ENCODE data around the gene SPOPL.
A peak's percentile ranks its signal among the peaks of the same experiment; 100 is the strongest.
"Not testable (repeated sequence)": the region's sequence is repeated elsewhere in the genome, so short reads cannot be mapped to it uniquely, and the experiment has no call there.

The SPOPL gene

DNA sequence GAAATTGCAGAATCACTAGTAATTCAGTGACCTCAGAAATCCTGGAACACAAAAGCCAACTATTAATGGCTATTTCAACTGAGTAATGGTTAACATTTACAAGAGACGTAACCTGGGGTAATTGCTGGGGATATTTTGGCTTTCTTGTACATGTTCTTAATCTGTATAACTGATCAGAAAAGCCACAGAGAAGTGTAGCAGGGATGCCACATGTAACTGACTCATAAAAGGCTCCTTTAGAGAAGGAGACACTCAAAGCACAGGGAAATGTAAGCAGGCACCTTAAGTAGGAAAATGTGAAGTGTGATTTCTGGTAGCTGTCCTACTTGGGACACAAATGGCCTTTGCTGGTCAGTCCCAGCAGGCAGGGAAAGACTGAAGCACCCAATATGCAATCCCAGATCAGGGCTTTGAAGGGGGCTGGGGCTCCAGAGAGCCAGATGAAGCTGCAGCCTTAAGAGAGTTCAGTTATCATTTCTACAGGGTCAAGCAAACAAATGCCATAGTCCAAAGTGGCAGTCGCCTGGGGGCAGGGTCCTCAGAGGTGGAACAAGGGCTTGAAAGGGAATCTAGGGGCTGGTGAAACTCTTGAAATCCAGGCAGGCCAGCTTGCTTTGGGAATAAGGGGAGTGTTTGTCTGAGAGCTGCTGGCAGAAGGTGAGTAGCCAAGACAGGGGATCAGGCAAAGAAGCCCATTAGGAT, 7.2 kb upstream of the SPOPL start:
- no peak for FAIRE-seq

DNA sequence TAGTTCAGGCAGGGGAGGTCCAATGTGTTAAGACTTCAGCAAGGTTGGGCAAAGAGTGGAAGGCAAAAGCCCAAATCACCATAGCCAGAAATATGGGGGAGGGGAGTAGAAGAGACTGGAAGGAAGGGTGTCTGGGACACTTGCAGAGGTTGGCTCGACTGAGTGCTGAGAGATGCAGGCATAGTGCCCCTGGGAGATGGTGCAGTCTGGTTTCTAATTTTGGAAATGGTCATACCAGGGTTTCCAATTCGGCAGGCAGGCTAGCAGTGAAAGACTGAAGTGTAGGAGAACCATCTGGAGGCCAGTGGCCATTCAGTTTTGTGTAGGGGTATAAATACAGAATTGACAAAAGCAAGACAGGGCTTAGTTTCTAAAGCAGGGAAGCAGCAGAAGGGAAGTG, 6.2 kb upstream of the SPOPL start:
- no peak for FAIRE-seq

DNA sequence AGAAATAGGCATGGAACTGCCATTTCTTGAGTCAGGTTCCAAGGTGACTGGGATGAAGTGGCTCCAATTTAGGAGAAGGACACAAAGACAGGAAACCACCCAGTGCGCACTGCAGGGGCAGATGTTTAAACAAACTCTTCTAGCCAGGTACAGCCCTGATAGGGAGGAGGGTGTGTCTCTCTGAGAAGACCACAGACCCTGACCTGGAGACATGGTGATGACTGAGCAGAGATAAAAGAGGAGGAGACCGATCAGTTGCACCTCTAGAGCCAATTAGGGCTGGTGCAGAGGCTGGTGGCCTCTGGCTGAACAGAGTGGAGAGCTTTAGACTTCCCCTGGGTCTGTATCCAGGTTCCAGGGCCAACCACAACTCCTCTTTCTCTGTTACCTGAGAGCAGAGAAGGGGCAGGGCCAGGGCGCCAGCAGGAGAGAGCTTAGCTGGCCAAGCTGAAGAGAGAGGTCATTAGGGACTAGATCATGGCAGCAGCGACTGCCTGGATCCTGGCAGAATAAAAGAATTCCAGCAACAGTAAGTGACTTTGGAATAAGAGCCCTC, 5.4 kb upstream of the SPOPL start:
- no peak for FAIRE-seq

DNA sequence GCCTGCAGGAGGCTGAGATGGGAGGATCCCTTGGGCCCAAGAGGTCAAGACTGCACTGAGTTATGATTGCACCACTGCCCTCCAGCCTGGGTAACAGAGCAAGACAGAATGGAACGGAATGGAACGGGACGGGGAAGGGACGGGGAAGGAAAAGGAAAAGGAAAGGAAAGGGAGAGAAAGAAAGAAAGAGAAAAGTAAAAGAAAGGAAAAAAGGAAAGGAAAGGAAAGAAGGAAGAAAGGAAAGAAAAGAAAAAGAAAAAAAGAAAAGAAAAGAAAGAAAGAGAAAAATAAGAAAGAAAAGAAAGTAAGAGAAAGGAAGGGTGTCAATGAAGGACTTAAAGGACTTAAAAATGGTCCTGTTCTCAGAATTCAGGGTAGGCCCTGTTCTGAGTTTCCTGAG, 4.3 kb upstream of the SPOPL start:
- no peak for FAIRE-seq

DNA sequence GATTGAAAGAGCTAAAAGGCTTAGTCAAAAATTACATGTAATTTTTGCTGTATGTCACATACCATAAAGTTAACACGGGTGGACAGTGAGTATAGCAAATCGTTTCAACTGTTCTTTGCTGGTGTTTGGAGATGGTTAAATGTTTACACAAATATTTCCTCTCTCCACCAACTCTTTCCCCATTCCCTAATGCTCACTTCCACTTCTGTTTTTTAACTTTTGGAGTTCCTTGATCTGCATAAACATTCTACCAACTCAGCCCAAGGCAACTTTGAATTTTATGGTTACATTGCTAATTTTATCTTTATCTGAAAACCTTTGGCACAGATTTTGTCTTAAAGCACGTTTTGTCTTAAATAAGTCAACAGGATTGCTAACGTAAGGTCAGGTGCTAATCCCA, 1.9 kb upstream of the SPOPL start:
- no peak for FAIRE-seq

DNA sequence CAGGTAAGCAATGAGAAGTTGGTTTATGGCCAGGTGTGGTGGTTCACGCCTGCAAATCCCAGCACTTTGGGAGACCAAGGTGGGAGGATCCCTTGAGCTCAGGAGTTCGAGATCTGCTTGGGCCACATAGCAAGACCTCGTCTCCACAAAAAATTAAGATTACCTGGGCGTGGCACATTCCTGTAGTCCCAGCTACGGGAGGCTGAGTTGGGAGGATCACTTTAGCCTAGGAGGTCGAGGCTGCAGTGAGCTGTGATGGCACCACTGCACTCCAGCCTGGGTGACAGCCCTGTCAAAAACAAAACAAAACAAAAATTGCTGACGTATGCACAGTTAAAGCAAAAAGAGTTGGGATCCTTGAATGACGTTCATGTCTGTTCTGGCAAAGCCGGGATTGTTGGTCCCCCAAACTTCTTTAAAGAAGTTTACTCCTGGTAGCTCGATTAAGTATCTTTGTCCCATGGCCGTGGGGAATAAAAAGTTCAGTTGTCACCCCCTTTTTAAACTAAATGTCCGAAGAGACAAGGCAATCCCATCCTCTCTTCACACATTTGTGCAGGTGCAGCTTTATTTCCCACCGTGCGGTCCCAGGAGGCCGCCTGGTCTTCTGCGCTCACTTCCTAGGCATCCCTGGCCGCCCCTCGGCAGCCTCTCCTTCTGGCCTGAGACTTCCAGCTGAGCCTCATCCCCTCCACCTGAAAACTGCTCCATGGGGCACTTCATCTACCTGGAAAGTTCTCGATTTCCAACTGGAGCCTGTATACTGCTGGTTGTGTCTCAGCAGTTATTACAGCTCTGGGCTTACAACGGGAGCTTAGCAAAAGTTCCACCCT, 762 bp upstream of the SPOPL start:
- no peak for FAIRE-seq

DNA sequence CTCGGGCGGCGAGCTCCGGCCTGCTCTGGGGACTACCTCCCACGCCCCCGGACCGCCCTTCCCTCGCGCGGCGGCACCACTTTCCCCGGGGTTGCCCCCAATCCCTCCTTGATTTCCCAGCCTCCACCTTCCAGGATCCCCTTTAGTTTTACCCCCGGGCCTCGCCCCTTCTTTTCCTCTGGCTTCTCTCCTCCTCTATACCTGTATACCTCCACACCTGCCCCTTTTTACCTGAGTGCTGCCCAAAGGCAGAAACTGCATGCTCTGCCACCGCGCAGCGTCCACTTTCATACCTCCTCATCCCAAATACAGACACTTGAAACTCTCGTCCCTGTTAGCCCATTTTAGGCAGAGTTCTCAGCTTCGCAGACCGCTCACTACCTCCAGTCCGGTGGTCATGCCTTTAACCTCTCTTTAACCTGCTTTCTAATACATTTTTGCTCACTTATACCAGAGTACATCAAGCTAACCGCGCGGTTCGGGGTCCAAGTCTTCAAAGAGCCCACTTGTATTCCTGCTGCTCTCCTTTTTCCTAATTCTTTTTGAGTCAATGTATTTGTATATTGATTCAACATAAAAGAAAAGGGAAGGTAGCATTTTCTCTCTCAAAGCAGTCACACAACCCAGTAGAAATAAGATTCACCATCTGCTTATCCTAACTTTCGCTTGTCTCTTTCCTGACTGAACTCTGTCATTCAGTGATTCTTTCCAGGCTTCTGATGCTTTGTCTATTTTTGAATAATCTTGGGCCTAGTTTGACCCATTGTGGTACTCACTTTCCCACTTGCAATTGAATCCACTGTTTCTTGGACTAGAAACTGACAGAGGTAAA, 901 bp downstream of the SPOPL start:
- no peak for FAIRE-seq

DNA sequence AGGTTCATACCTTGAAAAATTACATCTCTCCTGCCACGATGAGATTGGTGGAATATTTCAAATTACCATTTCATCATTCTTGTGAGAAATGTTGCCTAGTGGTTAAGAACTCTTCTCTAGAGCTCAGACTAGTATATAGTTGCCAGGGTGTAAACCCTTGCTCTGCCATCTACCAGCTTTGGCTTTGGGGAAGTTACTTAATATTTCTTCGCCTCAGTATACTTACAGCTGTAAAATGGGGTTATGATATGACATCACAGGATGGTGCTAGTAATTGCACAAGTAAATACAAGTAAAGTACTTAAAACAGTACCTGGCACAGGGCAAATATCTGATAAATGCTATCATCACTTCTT, 1.5 kb downstream of the SPOPL start:
- no peak for FAIRE-seq

DNA sequence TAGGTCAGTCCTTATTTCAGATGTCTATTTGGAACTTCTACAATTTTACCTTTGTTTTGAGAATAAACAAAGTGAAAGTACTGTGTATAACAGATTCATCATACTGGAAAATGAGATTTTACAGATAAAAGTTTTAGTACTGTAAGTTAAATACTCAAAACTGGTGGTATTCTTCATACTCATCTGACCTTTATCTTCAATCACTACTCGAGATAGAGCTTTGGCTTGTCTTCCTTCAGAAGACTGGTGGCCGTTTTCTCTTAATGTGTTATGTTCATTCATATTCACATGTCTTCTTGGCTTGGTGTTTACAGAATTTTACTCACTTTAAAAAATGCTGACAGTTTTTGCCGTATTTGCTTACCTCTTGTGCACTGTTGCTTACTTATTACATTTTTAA, 2.1 kb downstream of the SPOPL start:
- peak; percentile 21 for FAIRE-seq

DNA sequence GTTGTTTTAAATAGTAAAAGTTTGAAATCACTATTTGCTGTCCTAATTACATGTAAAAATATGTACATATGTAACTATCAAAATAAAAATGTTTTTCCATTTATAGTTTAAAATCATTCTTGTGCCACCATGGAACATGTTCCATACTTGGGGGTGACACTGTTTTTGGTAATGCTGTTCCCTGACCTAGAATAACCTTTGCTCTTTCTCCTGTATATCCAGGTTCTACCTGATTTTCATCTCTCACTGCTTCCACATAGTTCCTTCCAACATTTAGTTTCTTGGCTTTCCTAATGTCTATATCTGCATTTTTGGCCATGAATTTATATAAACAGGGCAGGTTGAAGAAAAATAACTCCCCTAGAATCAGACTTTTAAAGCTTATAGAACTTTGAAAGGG, 2.5 kb downstream of the SPOPL start:
- no peak for FAIRE-seq

DNA sequence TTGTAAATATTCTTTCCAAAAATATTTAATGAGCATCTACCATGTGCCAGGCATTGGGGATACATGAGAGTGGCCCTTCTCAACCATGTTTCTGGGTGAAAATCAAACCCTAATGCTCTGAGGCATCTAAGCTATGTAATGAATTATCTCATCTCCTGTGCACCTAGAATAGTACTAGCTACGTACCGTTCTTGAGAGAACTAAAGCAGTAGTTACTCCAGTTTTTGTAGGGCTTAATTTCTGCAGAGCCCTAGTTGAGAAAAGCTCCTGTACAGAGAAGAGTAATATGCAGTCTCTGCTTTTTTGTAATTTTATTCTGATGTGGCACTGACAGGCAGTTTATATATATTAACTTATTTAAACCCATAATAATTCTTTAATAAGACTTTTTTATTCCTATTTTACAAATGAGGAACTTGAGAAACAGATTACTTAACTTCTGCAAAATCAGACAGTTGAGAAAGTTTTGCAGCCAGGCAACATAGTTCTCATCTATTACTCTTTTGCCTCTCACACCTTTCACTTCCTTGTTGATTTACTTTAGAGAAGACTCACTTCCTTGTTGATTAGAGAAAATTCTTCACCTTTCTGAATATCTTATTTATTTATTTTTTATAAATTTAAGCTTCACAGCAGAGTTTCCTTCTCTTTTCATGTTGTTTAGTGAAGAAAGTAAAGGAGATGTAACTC, 3.1 kb downstream of the SPOPL start:
- no peak for FAIRE-seq

DNA sequence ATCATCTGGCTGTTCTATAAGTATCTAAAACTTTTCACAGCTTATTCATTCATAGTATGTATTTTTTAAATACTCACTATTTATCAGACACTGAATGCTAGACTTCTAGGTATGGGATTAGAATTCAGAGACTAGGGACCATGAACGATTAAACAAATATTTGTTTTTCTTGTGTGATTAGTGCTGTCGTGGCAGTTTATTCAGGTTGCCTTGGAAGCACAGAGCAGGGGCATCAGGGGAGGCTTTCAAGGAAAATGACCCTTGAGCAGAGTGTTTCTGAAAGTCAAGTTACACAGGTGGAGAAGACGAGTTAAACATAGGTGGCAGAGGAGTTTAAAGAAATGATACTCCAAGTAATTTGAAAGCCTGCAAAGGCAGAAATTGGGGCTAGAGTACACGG, 5.7 kb downstream of the SPOPL start:
- FAIRE-seq, result no peak

DNA sequence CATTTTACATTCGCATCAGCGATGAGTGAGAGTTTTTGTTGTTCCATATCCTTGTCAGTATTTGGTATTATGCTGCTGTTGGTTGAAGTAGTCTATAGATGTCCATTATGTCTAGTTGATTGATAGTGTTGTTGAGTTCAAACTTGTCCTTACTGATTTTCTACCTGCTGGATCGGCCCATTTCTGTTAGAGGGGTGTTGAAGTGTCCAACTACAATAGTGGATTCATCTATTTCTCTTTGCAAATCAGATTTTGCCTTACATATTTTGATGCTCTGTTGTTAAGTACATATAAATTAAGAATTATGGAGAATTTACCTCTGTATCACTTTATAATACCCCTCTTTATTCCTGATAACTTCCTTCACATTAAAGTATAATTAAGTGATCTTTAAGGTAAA, 8.7 kb downstream of the SPOPL start:
- FAIRE-seq, result no peak

DNA sequence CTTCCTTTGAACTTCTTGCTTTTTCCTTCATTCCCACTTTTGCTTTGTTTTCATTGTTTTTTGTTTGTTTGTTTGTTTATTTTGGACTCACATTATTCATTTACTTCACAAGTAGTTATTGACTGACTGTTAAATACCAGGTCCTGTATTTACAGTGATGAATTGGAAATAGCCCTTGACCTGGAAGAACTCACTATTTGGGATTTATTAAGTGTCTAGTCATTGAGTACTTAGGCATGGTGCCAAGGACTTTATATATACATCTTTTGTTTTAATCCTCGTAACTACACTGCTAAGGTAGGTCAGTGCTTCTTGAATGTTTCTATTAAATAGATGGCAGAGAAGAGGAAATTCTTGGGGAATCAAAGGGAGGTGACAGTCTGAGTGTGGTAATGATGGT, 11.1 kb downstream of the SPOPL start:
- FAIRE-seq, result no peak

DNA sequence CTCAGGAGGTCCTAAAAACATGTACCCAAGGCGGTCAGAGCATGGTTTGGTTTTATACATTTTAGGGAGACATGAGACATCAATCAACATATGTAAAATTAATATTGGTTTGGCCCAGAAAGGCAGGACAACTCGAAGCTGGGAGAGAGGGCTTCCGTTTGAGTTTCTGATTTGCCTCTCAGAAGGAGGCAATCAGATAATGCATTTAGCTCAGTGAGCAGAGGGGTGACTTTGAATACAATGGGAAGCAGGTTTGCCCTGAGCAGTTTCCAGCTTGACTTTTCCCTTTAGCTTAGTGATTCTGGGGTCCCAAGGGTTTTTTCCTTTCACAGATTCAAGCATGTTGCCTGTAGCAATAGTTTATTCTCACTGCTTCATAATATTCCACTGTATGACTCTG, 12.6 kb downstream of the SPOPL start:
- FAIRE-seq, result no peak

DNA sequence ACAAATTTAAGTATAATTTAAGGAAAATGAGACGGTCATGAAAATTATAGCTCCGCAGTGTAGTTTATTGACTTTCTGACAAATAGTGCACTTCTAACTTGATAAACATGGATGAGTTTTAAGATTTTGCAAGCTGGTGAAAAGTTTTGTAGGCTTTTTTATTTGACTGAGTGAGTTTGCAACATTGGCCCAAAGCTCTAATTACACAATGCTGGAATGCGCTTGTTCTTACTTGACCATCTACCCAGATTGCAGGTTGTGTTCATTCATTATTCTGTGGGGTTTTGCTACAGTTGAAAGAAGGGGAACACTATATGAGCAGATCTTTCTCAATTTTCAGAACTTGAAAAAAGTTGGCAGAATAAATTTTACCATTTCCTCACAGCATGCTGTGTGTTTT, 13.5 kb downstream of the SPOPL start:
- FAIRE-seq, result no peak

DNA sequence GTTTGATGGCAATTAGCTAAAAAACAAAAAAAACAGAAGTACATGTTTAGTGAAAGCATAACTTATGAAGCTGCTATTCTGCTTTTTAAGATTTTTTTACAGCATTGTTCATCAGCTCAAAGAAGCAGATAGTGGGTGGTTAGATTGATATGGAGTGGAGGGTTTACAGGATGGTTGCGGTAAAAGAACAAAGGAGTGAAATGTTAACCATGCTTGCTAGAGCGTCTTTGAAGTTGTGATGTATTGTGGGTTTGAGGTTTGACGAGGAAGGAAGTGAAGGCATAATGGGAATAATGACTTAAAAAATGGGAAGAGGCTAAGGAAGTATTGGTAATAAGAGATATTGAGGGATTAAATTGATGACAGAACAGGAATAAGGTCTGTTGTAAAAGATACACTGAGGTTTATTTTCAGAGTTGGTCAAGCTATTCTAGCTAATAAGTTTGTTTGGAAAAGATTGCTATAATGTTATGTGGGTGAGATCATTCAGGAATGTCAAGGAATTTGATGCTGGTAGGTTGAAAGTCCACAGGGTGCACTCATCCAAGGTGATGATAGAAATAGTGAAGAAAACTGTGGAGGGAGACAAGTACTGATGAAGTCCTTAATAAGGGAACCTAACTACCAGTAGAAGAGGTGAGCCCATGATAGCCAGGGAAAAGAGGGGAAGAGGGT, 14.6 kb downstream of the SPOPL start:
- no peak for FAIRE-seq

DNA sequence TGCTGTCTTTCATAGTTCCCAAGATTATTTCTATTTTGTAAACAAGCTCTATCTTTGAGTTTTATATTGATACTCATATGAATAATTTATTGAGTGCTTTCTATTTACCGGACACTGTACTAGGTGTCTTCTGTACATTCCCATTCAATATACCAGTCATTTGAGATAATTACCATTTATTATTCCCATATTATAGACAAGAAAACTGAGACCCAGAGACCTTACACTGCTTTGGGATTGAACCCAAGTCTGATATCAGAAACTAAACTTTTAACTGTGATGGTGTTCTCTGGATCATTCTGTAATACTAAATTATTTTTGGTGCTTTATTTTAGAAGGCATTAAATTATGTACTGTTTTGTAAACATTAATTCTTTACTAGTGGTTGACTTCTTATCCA, 17.3 kb downstream of the SPOPL start:
- no peak for FAIRE-seq

DNA sequence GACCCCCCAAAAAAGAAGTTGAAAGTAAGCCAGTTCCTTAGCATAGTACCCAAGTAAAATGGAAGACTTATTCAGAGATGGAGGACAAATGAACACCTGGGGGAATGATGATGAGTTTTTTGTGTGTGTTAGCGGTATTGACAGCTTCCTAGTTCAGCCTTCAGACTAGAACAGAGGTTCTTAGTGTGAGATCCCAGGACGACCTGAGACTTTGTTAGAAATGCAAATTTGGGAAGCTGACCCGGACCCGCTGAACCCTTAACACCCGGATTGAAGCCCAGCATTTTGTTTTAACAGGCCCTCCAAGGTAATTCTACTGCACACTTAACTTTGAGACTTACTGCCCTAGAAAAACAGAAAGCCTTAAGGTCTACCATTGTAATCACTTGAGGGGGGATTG, 20.3 kb downstream of the SPOPL start:
- FAIRE-seq, result no peak

DNA sequence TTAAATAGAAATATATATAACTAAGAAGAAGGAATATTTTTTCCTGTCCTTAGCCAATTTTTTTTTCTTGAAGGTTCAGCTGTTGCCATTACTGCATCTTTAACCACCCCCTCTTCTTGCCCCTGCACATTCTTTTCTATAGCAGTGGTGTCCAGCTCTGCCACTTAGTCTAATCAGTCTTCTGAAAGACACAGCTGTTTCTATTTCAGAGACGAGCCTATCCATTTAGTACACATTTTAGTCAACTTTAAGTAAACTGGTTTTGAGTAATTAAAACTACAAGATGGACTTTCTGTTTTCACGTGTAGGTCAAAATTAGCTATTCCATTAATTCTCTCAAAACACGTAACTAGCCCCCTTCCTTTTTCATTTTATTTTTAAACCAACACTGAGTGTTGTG, 21.0 kb downstream of the SPOPL start:
- FAIRE-seq, result no peak

DNA sequence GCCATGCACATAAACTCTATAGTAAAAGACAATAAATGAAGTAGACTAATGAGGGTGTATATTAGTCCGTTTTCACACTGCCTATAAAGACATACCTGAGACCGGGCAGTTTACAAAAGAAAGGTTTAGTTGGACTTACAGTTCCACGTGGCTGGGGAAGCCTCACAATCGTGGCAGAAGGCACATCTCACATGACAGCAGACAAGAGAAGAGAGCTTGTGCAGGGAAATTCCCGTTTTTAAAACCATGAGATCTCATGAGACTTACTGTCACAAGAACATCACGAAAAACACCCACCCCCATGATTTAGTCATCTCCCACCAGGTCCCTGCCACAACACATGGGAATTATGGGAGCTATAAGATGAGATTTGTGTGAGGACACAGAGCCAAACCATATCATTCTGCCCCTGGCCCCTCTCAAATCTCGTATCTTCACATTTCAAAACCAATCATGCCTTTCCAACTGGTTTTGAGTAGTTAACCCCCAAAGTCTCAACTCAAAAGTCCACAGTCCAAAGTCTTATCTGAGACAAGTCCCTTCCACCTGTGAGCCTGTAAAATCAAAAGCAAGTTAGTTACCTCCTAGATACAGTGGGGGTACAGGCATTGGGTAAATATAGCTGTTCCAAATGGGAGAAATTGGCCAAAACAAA, 21.6 kb downstream of the SPOPL start:
- FAIRE-seq, result not testable (repeated sequence)

DNA sequence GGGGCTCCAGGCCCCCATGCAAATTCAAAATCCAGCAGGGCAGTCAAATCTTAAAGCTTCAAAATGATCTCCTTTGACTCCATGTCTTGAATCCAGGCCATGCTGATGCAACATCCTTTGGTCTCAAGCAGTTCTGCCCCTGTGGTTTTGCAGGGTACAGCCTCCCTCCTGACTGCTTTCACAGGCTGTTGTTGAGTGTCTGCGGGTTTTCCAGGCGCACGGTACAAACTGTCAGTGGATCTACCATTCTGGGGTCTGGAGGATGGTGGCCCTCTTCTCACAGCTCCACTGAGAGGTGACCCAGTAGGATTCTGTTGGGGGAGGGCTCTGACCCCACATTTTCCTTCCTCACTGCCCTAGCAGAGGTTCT, 22.1 kb downstream of the SPOPL start:
- not testable (repeated sequence) for FAIRE-seq
